GM18861 (cell line): ENCODE results near the gene IFITM2.
"Not testable (repeated sequence)": the region's sequence is repeated elsewhere in the genome, so short reads cannot be mapped to it uniquely, and the experiment has no call there.

Experiments used
- ATAC-seq: cut with Tn5 transposase; IDR thresholded peaks from one replicate; pipeline ENCODE4 v1.9.1; 2021; ENCODE audit not compliant: unreplicated experiment

Gene IFITM2

DNA sequence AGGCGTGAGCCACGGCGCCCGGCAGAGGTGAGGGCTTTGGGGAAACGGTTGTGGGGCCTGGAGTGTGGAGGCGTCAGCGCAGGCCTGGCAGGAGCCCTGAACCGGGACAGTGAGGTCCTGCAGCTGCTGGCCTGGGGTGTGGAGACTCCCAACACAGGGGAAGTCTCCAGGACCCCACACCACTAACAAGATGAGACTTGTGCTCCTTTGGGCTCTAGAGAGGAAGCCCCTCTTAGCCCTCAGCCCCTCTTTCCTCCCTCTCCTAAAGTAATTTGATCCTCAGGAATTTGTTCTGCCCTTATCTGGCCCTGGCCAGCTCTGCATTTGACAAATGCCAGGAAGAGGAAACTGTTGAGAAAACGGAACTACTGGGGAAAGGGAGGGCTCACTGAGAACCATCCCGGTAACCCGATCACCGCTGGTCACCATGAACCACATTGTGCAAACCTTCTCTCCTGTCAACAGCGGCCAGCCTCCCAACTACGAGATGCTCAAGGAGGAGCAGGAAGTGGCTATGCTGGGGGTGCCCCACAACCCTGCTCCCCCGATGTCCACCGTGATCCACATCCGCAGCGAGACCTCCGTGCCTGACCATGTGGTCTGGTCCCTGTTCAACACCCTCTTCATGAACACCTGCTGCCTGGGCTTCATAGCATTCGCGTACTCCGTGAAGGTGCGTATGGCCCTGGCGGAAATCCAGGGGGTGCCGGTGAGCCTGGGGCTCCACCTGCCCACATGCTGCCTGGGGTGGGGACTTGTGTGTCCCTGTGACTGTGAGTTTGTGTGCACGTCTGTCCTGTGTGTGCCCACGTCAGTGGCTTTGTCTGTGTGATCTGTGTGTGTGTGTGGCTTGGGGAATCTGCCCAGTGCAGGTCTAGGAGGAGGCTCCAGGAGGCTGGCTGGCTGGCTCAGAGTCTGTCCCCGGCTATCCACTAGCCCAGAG lies at the start of gene IFITM2:
Gene IFITM2, plus strand, starts transcription at position 51 of the 943 bp plus-strand sequence. Its CDS starts 377 bp downstream, at position 428.
- ATAC-seq: not testable (repeated sequence)

- ATAC-seq: no peak
Observed at GRCh38 chr11:259413-259812, 48.2 kb upstream of the IFITM2 start.

DNA sequence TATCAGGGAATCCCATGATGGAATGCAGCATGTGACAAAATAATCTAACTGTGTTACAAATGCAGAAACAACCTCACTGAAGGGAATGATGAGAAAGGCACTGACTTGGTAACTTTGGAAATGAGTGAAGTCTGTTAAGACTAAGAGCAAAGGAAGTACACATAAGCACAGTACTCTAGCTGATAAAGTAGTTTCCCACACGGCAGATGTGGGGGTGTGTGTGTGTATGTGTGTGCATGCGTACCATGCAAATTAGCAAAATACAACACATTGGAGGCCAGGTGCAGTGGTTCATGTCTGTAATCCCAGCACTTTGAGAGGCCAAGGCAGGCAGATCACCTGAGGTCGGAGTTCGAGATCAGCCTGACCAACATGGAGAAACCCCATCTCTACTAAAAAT lies 46.0 kb upstream of the IFITM2 start:
- ATAC-seq: no peak

DNA sequence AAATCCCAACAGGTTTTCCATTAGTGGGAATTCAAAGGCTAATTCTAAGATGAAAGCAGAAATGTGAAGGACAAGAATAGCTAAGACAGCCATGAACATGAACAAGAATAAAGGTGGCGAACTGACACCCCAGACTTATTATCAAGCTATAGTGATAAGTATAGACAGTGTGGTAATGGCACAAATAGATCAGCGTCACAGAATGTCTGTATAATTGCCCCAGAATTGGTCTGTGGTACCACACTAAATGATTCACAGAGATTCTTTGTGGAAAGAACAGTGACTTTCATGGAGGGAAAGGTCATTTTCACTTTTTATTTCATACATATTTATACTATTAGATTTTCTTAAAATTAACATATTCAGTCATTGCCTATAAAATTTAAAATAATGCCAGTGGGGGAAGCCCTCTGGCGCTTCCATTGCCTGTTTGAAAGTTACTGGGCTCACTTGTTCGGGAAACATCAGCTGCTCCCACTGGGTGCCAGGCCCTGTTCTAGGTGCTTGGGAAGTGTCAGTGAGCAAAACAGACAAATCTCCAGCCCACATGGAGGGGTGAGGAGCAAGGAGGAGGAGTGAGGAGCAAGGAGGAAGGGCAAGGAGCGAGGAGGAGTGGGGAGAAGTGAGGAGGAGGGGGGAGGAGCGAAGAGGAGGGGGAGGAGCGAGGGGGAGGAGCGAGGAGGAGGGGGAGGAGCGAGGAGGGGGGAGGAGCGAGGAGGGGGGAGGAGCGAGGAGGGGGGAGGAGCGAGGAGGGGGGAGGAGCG lies 40.8 kb upstream of the IFITM2 start:
- ATAC-seq: no peak

DNA sequence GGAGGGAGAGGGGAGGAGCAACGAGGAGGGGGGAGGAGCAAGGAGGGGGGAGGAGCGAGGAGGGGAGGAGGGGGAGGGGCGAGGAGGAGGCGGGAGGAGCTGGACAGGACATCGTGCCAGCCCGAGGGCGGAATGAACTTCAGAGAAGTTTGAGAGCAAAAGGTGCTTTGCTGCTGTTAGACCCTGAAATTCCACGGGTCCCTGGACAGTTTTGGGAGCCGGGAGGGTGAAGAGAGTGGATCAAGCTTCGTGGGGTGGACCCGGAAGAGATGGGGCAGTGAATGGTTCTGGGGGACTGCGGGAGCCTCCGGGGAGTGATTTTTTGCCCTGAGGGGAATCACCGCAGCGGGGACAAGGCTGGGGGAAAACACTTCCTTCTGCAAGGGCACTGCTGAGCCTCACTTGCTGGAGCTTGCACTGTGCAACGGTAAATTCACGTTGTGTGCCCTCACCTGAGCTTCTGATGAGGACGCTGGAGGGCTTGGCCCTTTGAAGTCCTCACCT lies 40.1 kb upstream of the IFITM2 start:
- ATAC-seq: no peak

GRCh38 chr11:268716-269145 lies 38.9 kb upstream of the IFITM2 start:
- peak; percentile 31 for ATAC-seq

DNA sequence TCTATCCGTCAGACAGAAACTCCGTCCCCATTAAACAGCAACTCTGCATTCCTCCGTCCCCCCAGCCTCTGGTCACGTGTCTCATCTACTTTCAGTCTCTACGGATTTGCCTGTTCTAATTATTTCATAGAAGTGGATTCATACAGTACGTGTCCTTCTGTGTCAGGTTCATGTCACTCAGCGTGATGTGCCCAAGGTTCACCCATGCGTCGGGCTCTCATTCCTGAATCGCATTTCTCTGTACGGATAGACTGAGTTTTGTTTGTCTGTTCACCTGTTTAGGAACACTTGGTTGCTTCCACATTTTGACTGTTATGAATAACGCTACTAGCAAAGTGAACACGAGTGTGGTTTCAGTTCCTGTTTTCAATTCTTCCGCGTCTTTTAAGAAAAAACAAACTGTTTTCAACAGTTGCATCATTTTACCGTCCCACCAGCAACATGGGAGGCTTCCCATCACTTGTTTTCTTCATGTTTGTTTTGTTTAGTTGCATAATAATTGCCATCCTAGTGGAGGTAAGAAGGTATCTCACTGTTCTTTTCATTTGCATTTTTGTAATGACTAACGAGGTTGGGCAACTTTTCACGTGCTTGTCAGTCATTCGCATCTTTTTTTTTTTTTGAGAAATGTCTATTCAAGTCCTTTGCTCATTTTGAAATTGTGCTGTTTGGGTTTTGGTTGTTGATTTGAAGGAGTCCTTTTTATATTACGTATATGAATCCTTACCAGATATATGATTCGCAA lies 38.3 kb upstream of the IFITM2 start:
- ATAC-seq: peak; percentile 67

- ATAC-seq: no peak
Observed at GRCh38 chr11:270451-271318, 36.9 kb upstream of the IFITM2 start.

GRCh38 chr11:271319-271715 lies 36.3 kb upstream of the IFITM2 start:
- no peak for ATAC-seq

- ATAC-seq: no peak
Observed at GRCh38 chr11:272195-272930, 35.3 kb upstream of the IFITM2 start.

- ATAC-seq: no peak
Observed at GRCh38 chr11:272931-273198, 34.8 kb upstream of the IFITM2 start.

DNA sequence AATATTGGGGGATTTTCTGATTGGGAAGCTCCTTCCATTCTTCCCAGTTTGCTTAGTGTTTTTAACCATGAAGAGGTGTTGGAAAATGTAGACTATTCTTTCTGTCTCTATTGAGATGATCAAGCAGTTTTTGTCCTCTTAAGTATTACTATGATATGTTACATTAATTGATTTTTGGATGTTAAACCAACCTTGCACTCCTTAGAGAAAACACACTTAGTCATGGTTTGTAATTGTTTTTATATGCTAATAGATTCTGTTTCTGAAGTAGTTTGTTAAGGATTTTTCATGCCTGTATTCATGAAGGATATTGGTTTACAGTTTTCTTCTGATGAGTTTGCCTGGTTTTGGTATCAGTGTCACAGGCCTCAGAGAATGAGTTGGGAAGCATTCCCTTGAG lies 31.4 kb upstream of the IFITM2 start:
- no peak for ATAC-seq

DNA sequence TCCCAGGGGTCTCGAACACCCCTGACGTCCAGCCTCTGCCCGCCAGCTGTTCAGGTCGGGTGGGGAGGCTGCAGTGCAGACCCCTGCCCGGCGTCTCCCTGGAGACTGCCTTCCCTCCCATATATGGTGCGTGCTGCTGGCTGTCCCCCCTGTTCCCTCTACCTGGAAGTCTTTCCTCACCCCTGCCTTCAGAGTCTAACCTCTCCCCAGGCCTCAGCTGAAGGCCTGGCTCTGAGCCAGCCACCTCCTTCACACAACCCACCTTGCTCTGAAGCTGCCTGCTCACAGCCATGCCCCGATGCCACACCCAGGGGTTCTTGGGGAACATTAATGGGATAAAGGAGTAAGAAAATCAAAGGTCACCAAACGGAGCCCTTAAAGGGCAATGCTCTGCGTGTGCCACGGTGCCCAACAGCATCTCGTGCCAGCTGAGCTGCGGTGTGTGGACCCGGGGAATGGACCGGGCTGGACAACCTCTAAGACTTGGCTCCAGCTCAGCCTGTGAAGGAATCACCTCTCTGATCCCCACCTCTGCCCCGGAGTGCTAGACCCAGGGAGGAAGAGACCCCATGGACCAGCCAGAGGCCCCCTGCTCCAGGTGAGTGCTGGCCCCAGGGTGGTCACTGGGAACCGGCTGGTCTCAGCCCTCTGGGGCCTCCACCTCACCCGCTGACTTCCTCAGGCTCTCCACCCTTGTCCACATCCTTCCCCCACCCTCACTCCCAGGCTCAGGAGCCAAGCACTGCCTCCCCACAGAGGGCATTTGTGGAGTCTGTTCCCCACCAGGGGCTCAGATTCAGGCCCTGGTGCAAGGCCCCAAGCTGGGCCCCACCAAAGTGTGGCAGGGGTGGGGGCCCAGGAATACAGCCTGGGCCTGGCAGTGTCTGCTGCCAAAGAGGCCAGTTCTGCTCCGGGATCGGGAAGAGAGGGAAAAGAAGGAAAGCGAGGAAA lies 29.3 kb upstream of the IFITM2 start, which contains the start of gene NLRP6:
Gene NLRP6, plus strand, starts transcription at position 407 of the 951 bp plus-strand sequence. Its CDS starts 163 bp downstream, at position 570.
- no peak for ATAC-seq

DNA sequence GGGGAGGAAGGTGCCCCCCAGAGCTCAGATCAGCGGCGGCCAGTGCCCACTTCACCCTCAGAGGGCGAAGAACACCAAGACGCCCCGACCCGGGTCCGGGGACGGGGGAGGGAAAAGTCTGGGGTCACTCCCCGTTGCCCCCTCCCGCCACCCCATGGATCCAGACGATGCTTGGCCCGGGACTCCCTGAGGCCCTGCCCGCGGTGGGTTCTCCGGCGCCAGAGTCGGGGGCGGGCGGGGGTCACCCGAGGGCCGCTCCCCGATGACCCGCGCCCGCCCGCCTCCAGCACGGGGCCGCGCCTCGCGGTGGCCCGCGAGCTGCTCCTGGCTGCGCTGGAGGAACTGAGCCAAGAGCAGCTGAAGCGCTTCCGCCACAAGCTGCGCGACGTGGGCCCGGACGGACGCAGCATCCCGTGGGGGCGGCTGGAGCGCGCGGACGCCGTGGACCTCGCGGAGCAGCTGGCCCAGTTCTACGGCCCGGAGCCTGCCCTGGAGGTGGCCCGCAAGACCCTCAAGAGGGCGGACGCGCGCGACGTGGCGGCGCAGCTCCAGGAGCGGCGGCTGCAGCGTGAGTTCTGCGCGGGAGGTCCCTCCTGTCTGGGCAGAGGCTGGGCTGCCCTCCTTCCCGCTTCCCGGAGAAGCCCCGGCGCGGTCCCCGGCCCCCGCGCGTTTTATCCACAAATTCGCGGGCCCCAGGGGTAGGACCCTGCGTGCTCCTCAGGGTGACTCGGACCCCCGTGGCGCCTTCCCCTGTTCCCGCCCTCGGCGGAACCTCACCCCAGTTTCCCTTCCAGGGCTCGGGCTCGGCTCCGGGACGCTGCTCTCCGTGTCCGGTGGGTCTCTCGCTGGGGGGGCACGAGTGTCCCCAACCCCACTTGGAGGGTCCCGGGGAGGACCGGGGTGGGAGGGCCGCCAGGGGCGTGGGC lies 28.3 kb upstream of the IFITM2 start:
- ATAC-seq: no peak

- no peak for ATAC-seq
Observed at GRCh38 chr11:279966-280705, 27.5 kb upstream of the IFITM2 start.

GRCh38 chr11:280706-281485 lies 26.7 kb upstream of the IFITM2 start:
- no peak for ATAC-seq
